HEK293 (cell line): Measurements from ENCODE around the gene TMEM35B.
A peak's percentile ranks its signal among the peaks of the same experiment; 100 is the strongest.

Experiments used
- CTCF ChIA-PET: fragments of 350-600 bp; formaldehyde crosslinking; extraction: SDS; loops from one replicate; lab custom pipeline; 2021; ENCODE audit warnings: antibody characterized with exemption; lab: Yijun Ruan, JAX
- POLR2A ChIA-PET: fragments of 300-600 bp; formaldehyde crosslinking; extraction: SDS; loops from one replicate; lab custom pipeline; 2020; ENCODE audit warnings: antibody characterized with exemption, inconsistent platforms; lab: Yijun Ruan, JAX
- H3K27ac ChIP-seq: fragments of 200-500 bp; sonication (Bioruptor generic); 2 replicates; pipeline ENCODE4 v1.5.1; 2014; ENCODE audit warnings: low read depth, low read length, control low read depth, inconsistent platforms; ENCODE audit errors: extremely low read depth
- H3K36me3 ChIP-seq, 2 experiments: fragments of 200-500 bp in 1 of 2; sonication (Bioruptor generic) in 1 of 2; 1 replicate in 1 of 2; 2 replicates in 1 of 2; pipeline ENCODE4 v1.5.1; 2014 to 2017; ENCODE audit warnings: inconsistent platforms in 2 of 2, low read length in 2 of 2; ENCODE audit not compliant: control insufficient read depth in 2 of 2, insufficient read depth in 1 of 2
- H3K4me1 ChIP-seq: fragments of 200-500 bp; sonication (Bioruptor generic); 2 replicates; pipeline ENCODE4 v1.5.1; 2014; ENCODE audit warnings: mild to moderate bottlenecking, low read length, inconsistent platforms; ENCODE audit not compliant: control insufficient read depth, insufficient read depth
- H3K4me3 ChIP-seq: 2 replicates; pipeline ENCODE4 v1.5.1; 2011; ENCODE audit warnings: low read depth, mild to moderate bottlenecking, control low read depth, low read length, moderate library complexity
- H3K9me3 ChIP-seq: fragments of 200-500 bp; sonication (Bioruptor generic); 2 replicates; pipeline ENCODE4 v1.5.1; 2014; ENCODE audit warnings: low read depth, low read length, inconsistent platforms; ENCODE audit not compliant: control insufficient read depth, insufficient read depth
- BCL11A ChIP-seq: fragments of 450-650 bp; formaldehyde crosslinking; IDR thresholded peaks from 2 replicates; pipeline ENCODE4 v1.5.1; 2016; ENCODE audit warnings: low read depth, missing biosample characterization, missing genetic modification characterization
- BCL6B ChIP-seq: fragments of 450-650 bp; formaldehyde crosslinking; IDR thresholded peaks from 2 replicates; pipeline ENCODE4 v1.5.1; 2017; ENCODE audit warnings: missing biosample characterization, missing genetic modification characterization
- ELK4 ChIP-seq: IDR thresholded peaks from 2 replicates; pipeline ENCODE4 v1.6.1; 2011; ENCODE audit warnings: mild to moderate bottlenecking, low read depth, low read length, borderline replicate concordance
- FEZF1 ChIP-seq: fragments of 450-650 bp; formaldehyde crosslinking; IDR thresholded peaks from 2 replicates; pipeline ENCODE4 v1.5.1; 2016; ENCODE audit warnings: missing biosample characterization, missing genetic modification characterization
- INSM2 ChIP-seq: fragments of 450-650 bp; formaldehyde crosslinking; IDR thresholded peaks from 2 replicates; pipeline ENCODE4 v1.5.1; 2016; ENCODE audit warnings: missing biosample characterization, missing genetic modification characterization
- KLF17 ChIP-seq: fragments of 450-650 bp; formaldehyde crosslinking; IDR thresholded peaks from 2 replicates; pipeline ENCODE4 v1.5.1; 2016; ENCODE audit warnings: missing biosample characterization, missing genetic modification characterization
- MEIS1 ChIP-seq: sonication (generic); formaldehyde crosslinking; IDR thresholded peaks from 2 replicates; pipeline ENCODE4 v1.8.1; 2022; ENCODE audit warnings: missing genetic modification reagents, mild to moderate bottlenecking, borderline replicate concordance
- REPIN1 ChIP-seq: fragments of 450-650 bp; formaldehyde crosslinking; IDR thresholded peaks from 2 replicates; pipeline ENCODE4 v1.5.1; 2017; ENCODE audit warnings: missing biosample characterization, missing genetic modification characterization, low read depth
- ZBTB44 ChIP-seq: fragments of 450-650 bp; IDR thresholded peaks from 2 replicates; pipeline ENCODE4 v1.5.1; 2018; ENCODE audit warnings: missing biosample characterization, mild to moderate bottlenecking, missing genetic modification characterization
- ZBTB49 ChIP-seq: fragments of 450-650 bp; formaldehyde crosslinking; IDR thresholded peaks from 2 replicates; pipeline ENCODE4 v1.5.1; 2016; ENCODE audit warnings: missing biosample characterization, missing genetic modification characterization, low read depth
- ZNF133 ChIP-seq: fragments of 450-650 bp; formaldehyde crosslinking; IDR thresholded peaks from 2 replicates; pipeline ENCODE4 v1.5.1; 2016; ENCODE audit warnings: missing biosample characterization, missing genetic modification characterization
- ZNF174 ChIP-seq: fragments of 450-650 bp; formaldehyde crosslinking; IDR thresholded peaks from 2 replicates; pipeline ENCODE4 v1.5.0; 2017; ENCODE audit warnings: missing biosample characterization, mild to moderate bottlenecking, missing genetic modification characterization
- ZNF248 ChIP-seq: fragments of 450-650 bp; formaldehyde crosslinking; IDR thresholded peaks from 2 replicates; pipeline ENCODE4 v1.5.1; 2017; ENCODE audit warnings: missing biosample characterization, missing genetic modification characterization
- ZNF311 ChIP-seq: fragments of 450-650 bp; formaldehyde crosslinking; IDR thresholded peaks from 2 replicates; pipeline ENCODE4 v1.5.1; 2017; ENCODE audit warnings: missing biosample characterization, missing genetic modification characterization, borderline replicate concordance
- ZNF324 ChIP-seq: fragments of 450-650 bp; formaldehyde crosslinking; IDR thresholded peaks from 2 replicates; pipeline ENCODE4 v1.5.1; 2016; ENCODE audit warnings: missing biosample characterization, missing genetic modification characterization
- ZNF488 ChIP-seq: fragments of 450-650 bp; formaldehyde crosslinking; IDR thresholded peaks from 2 replicates; pipeline ENCODE4 v1.5.1; 2016; ENCODE audit warnings: missing biosample characterization, missing genetic modification characterization
- ZNF544 ChIP-seq: fragments of 450-650 bp; formaldehyde crosslinking; IDR thresholded peaks from 2 replicates; pipeline ENCODE4 v1.5.0; 2017; ENCODE audit warnings: missing biosample characterization, missing genetic modification characterization
- ZNF548 ChIP-seq: fragments of 450-650 bp; formaldehyde crosslinking; IDR thresholded peaks from 2 replicates; pipeline ENCODE4 v1.5.1; 2016; ENCODE audit warnings: missing biosample characterization, missing genetic modification characterization
- ZNF645 ChIP-seq: fragments of 450-650 bp; formaldehyde crosslinking; IDR thresholded peaks from 2 replicates; pipeline ENCODE4; 2016; ENCODE audit warnings: missing biosample characterization, missing genetic modification characterization
- ZSCAN23 ChIP-seq: fragments of 450-650 bp; formaldehyde crosslinking; IDR thresholded peaks from 2 replicates; pipeline ENCODE4 v1.5.1; 2016; ENCODE audit warnings: missing biosample characterization, missing genetic modification characterization
- ZSCAN30 ChIP-seq: fragments of 450-650 bp; IDR thresholded peaks from 2 replicates; pipeline ENCODE4 v1.5.1; 2018; ENCODE audit warnings: missing biosample characterization, mild to moderate bottlenecking, missing genetic modification characterization, moderate library complexity

The TMEM35B gene

GRCh38 chr1:34988147-34988546 lies 3.0 kb upstream of the TMEM35B start:
- peaks cover 0 to 15% of the 10 kb centered on the region in 2 experiments; a peak in 2 of 3 replicates for H3K36me3 ChIP-seq
- ChIA-PET CTCF (no interaction called here), POLR2A (no interaction called here)
- H3K27ac ChIP-seq = no peak overlapping the region
- H3K4me1 ChIP-seq = peaks cover 8% of the 10 kb centered on the region
- no peak overlapping the region for H3K4me3 ChIP-seq
- no peaks in the 10 kb centered on the region for H3K9me3 ChIP-seq
- TF ChIP-seq ZBTB44 (tag by site-specific recombination) = no peak
- no peak for TF ChIP-seq KLF17 (tag by site-specific recombination)
- no peak for TF ChIP-seq MEIS1
- TF ChIP-seq ZNF645 = no peak
- TF ChIP-seq INSM2 = no peak
- no peak for TF ChIP-seq ZNF248 (tag by site-specific recombination)
- TF ChIP-seq REPIN1 = no peak
- TF ChIP-seq ZNF544 (tag by site-specific recombination) = no peak
- no peak for TF ChIP-seq ZBTB49 (tag by site-specific recombination)

GRCh38 chr1:34987018-34987417 lies 1.9 kb upstream of the TMEM35B start:
- Histone ChIP-seq H3K36me3 (peaks cover 0 to 23% of the 10 kb centered on the region in 2 experiments; a peak in 2 of 3 replicates), H3K27ac (no peak overlapping the region), H3K4me3 (no peak overlapping the region), H3K9me3 (no peaks in the 10 kb centered on the region), H3K4me1 (peaks cover 8% of the 10 kb centered on the region)
- ChIA-PET CTCF (no interaction called here), POLR2A (no interaction called here)
- peak; percentile 79; the same call in 1 of the 2 replicates for TF ChIP-seq ZSCAN30 (tag by site-specific recombination)
- TF ChIP-seq ZNF548 = no peak
- no peak for TF ChIP-seq ELK4
- TF ChIP-seq ZNF311 (tag by site-specific recombination) = no peak
- no peak for TF ChIP-seq BCL6B
- no peak for TF ChIP-seq BCL11A (tag by site-specific recombination)
- TF ChIP-seq FEZF1 (tag by site-specific recombination) = peak; percentile 57; the same call in 1 of the 2 replicates
- TF ChIP-seq ZNF133 = no peak
- no peak for TF ChIP-seq ZNF174 (tag by site-specific recombination)
- no peak for TF ChIP-seq ZNF488 (tag by site-specific recombination)
- no peak for TF ChIP-seq ZNF324
- TF ChIP-seq ZSCAN23 = no peak
